Naive B cell (primary cell): ENCODE results near the gene GNPNAT1. TPM values are rescaled to one million over a fixed set of nuclear protein-coding genes. Genes with fewer than 3 reads are reported as not detected.
"Not testable (repeated sequence)": the region's sequence is repeated elsewhere in the genome, so short reads cannot be mapped to it uniquely, and the experiment has no call there.

ENCODE experiments used
- ATAC-seq, 2 donors: fragments of 150-1000 bp; cut with Tn5 transposase; 2 replicates each; pipeline ENCODE4 v1.10.0; 2021; ENCODE audit warnings: low read depth in 2 of 2, mild to moderate bottlenecking in 2 of 2, moderate library complexity in 2 of 2
- DNase-seq: peaks from one replicate; pipeline ENCODE4 v3.0.0; 2022
- H3K27ac Mint-ChIP-seq, 6 donors: one replicate each; pipeline ENCODE4 v1.8.0; 2020 to 2022; ENCODE audit warnings: mild to moderate bottlenecking in 6 of 6, mixed read lengths in 6 of 6, moderate library complexity in 5 of 6, inconsistent platforms in 2 of 6
- H3K27me3 Mint-ChIP-seq, 3 donors: one replicate each; pipeline ENCODE4 v1.8.0; 2021 to 2022; ENCODE audit warnings: mixed read lengths in 3 of 3, mild to moderate bottlenecking in 1 of 3
- H3K36me3 Mint-ChIP-seq, 2 donors: one replicate each; pipeline ENCODE4 v1.8.0; 2020 to 2022; ENCODE audit warnings: mixed read lengths in 2 of 2, inconsistent platforms in 1 of 2, mild to moderate bottlenecking in 1 of 2
- H3K4me1 Mint-ChIP-seq, 3 donors: one replicate each; pipeline ENCODE4 v1.8.0; 2020 to 2022; ENCODE audit warnings: mixed read lengths in 3 of 3, inconsistent platforms in 1 of 3, mild to moderate bottlenecking in 1 of 3, moderate library complexity in 1 of 3
- H3K4me3 Mint-ChIP-seq, 8 donors: one replicate each; pipeline ENCODE4 v1.8.0; 2020 to 2022; ENCODE audit warnings: mild to moderate bottlenecking in 8 of 8, mixed read lengths in 8 of 8, moderate library complexity in 8 of 8, inconsistent platforms in 2 of 8
- H3K9me3 Mint-ChIP-seq, 7 donors: one replicate each; pipeline ENCODE4 v1.8.0; 2020 to 2022; ENCODE audit warnings: mixed read lengths in 7 of 7, mild to moderate bottlenecking in 5 of 7, inconsistent platforms in 2 of 7, moderate library complexity in 1 of 7
- polyA plus RNA-seq, 6 donors: library from polyadenylated mRNA; unstranded; fragments of 300-500 nt; fragmentation: Illumina TruSeq; gene quantifications; one replicate each; pipeline ENCODE4 v1.2.3, GENCODE V29; 2021; ENCODE audit warnings: low read depth in 6 of 6

Gene GNPNAT1
- polyA plus RNA-seq, 6 donors from 2014 or later = 3.3 to 16.0 (median 8.4) TPM

GRCh38 chr14:52733824-52734223, 57.6 kb downstream of the GNPNAT1 start:
- peaks cover 35 to 70% (median 44%) of the 10 kb centered on the region in 3 donors for H3K4me1 Mint-ChIP-seq
- DNase-seq (no peak), ATAC-seq (no peak)
- no peaks in the 10 kb centered on the region for H3K9me3 Mint-ChIP-seq
- peaks cover 18 to 23% of the 10 kb centered on the region in 2 donors for H3K36me3 Mint-ChIP-seq
- peak overlapping the region in 2 of 8 donors; percentile 52 to 70 for H3K4me3 Mint-ChIP-seq
- peak overlapping the region in 1 of 6 donors; percentile 30 for H3K27ac Mint-ChIP-seq
- H3K27me3 Mint-ChIP-seq = no peaks in the 10 kb centered on the region

GRCh38 chr14:52730709-52731111, 60.7 kb downstream of the GNPNAT1 start:
- peak overlapping the region; percentile 88 to 96 (median 92) for H3K27ac Mint-ChIP-seq
- H3K4me1 Mint-ChIP-seq = peaks cover 22 to 65% (median 34%) of the 10 kb centered on the region in 3 donors
- DNase-seq (no peak), ATAC-seq (no peak)
- no peaks in the 10 kb centered on the region for H3K9me3 Mint-ChIP-seq
- peaks cover 10 to 15% of the 10 kb centered on the region in 2 donors for H3K36me3 Mint-ChIP-seq
- H3K4me3 Mint-ChIP-seq = peak overlapping the region; percentile 90 to 97 (median 94)
- no peaks in the 10 kb centered on the region for H3K27me3 Mint-ChIP-seq

DNA sequence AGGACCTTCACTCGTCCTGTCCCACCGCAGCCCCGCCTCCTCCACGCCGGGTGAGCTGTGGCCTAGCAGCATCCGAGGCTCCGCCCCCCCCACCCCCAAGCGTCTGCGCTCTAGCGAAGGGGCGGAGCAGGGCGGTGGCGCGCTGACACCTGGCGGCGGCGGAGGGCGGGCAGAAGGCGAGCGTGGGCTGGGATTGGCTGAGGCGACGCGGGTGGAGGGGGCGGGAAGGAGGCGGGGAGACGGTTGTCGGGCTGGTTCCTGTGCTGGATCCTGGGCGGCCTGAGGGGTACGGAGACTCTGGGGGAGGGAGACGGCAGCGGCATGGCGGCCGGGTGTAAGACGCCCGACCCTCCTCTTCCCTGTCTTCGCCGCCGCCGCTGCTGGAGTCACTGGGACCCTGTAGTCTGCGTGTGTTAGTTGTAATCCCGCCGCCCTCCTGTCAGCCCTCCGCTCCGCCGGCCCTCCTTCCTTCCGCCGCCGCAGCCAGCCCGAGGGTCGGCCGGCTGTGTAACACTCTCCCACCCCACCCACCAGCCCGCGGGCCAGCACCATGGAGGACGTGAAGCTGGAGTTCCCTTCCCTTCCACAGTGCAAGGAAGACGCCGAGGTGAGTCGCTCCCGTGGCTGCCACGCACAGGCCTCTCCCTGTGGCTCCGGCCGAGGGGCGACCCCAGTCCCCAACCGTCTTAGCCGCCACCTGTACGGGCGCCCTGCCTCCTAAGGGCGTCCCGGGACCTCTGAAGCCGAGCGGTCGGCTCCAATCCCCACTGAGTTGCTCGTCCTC, 61.3 kb downstream of the GNPNAT1 start, which contains the start of gene STYX:
TSS of gene STYX (plus strand) at position 242 of the 784 bp plus-strand sequence. CDS start at position 551, 309 bp downstream.
- peaks cover 10 to 15% of the 10 kb centered on the region in 2 donors for H3K36me3 Mint-ChIP-seq

DNA sequence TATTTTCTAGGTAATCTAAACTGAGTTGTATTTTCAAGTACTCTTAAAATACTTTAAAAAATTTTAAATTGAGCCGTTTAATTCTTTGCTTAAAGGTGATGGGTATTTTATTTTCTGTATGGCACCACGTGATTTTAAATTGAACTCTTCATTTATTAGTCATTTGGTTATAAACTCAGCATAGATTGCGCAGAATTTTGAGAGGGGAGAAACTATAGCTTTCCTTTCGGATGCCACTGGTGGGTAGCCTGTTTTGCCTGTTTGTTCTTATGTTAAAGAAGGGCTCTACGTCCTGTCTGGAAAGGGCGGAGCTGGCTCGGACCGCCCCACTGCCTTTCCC, 61.9 kb downstream of the GNPNAT1 start:
- H3K27me3 Mint-ChIP-seq = no peaks in the 10 kb centered on the region
- H3K36me3 Mint-ChIP-seq = peaks cover 10 to 15% of the 10 kb centered on the region in 2 donors
- H3K9me3 Mint-ChIP-seq = no peaks in the 10 kb centered on the region
- H3K4me1 Mint-ChIP-seq = peaks cover 26 to 69% (median 37%) of the 10 kb centered on the region in 3 donors
- DNase-seq (no peak), ATAC-seq (no peak)
- peak overlapping the region; percentile 90 to 97 (median 94) for H3K4me3 Mint-ChIP-seq
- H3K27ac Mint-ChIP-seq = peak overlapping the region; percentile 88 to 96 (median 92)

More for the DNA sequence above, 61.3 kb downstream of the GNPNAT1 start, which contains the start of gene STYX:
- H3K27ac Mint-ChIP-seq = peak within 1 kb of the TSS; percentile 88 to 96 (median 92)
- DNase-seq (peak; percentile 95), ATAC-seq (peak; percentile 92 to 94)
- H3K9me3 Mint-ChIP-seq = no peaks in the 10 kb centered on the region
- peak within 1 kb of the TSS; percentile 90 to 97 (median 94) for H3K4me3 Mint-ChIP-seq
- no peaks in the 10 kb centered on the region for H3K27me3 Mint-ChIP-seq
- H3K4me1 Mint-ChIP-seq = peaks cover 22 to 66% (median 35%) of the 10 kb centered on the region in 3 donors

DNA sequence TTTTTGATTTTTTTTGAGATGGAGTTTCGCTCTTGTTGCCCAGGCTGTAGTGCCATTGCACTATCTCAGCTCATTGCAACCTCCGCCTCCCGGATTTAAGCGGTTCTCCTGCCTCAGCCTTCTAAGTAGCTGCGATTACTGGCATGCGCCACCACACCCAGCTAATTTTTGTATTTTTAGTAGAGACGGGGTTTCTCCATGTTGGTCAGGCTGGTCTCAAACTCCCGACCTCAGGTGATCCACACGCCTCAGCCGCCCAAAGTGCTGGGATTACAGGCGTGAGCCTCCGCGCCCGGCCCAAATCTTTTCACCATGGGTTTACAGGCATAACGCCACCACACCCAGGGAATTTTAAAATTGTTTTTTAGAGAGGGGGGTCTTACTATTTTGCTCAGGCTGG, 62.4 kb downstream of the GNPNAT1 start:
- not testable (repeated sequence) for DNase-seq, H3K36me3 Mint-ChIP-seq, ATAC-seq, H3K27me3 Mint-ChIP-seq, H3K9me3 Mint-ChIP-seq
- Mint-ChIP-seq H3K4me1 (peaks cover 26 to 69% (median 36%) of the 10 kb centered on the region in 3 donors), H3K4me3 (peak overlapping the region in 7 of 8 donors; percentile 20 to 96 (median 61)), H3K27ac (peak overlapping the region in 3 of 6 donors; percentile 28 to 67 (median 31))

DNA sequence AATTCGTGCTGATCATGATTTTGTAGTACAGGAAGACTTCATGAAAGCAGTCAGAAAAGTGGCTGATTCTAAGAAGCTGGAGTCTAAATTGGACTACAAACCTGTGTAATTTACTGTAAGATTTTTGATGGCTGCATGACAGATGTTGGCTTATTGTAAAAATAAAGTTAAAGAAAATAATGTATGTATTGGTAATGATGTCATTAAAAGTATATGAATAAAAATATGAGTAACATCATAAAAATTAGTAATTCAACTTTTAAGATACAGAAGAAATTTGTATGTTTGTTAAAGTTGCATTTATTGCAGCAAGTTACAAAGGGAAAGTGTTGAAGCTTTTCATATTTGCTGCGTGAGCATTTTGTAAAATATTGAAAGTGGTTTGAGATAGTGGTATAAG, 63.9 kb downstream of the GNPNAT1 start:
- not testable (repeated sequence) for H3K36me3 Mint-ChIP-seq

More for the DNA sequence above, 63.9 kb downstream of the GNPNAT1 start:
- ATAC-seq, H3K27me3 Mint-ChIP-seq, DNase-seq, H3K27ac Mint-ChIP-seq, H3K9me3 Mint-ChIP-seq: not testable (repeated sequence)
- peak overlapping the region in 1 of 8 donors; percentile 96 for H3K4me3 Mint-ChIP-seq
- peaks cover 25 to 69% (median 39%) of the 10 kb centered on the region in 3 donors for H3K4me1 Mint-ChIP-seq

Other genes starting within 250 kb of the GNPNAT1 start
- 1 to 10 TPM in 4 of 6 donors, under 1 TPM in 1, not detected in 1; 0.78 to 1.9 (median 1.4) TPM for gene TXNDC16, start 239.1 kb downstream of the GNPNAT1 start, polyA plus RNA-seq
- under 1 TPM in 1 of 6 donors, not detected in 5; 0.12 TPM for gene GPR137C, start 238.8 kb downstream of the GNPNAT1 start, polyA plus RNA-seq
- 10 to 100 TPM; 20.4 to 26.0 (median 23.2) TPM for gene ERO1A, start 96.0 kb downstream of the GNPNAT1 start, polyA plus RNA-seq
- gene PSMC6, start 84.4 kb downstream of the GNPNAT1 start, polyA plus RNA-seq = 10 to 100 TPM; 46.9 to 76.5 (median 69.7) TPM
- 10 to 100 TPM; 14.9 to 20.4 (median 17.1) TPM for gene STYX, start 61.4 kb downstream of the GNPNAT1 start, polyA plus RNA-seq
- not detected for gene FERMT2, start 159.4 kb upstream of the GNPNAT1 start, polyA plus RNA-seq